Thoracic aorta (tissue), 2 donors: Measurements from ENCODE around the gene TIMP1. TPM values are rescaled to one million over a fixed set of nuclear protein-coding genes. Genes with fewer than 3 reads are reported as not detected.

Experiments
- ATAC-seq: fragments of 150-250 bp; one replicate; pipeline ENCODE4 v1.8.0; 2017; ENCODE audit warnings: low read depth; ENCODE audit not compliant: insufficient number of reproducible peaks, low FRiP score
- DNase-seq: peaks from one replicate; pipeline ENCODE4 v3.0.0-alpha.2; 2020; ENCODE audit warnings: low spot score
- H3K27ac ChIP-seq, 2 donors: fragments of 200-600 bp; sonication (generic); 1 replicate in 1 of 2; 2 replicates in 1 of 2; pipeline ENCODE4 v1.5.1; 2016; ENCODE audit warnings: mild to moderate bottlenecking in 2 of 2, moderate library complexity in 2 of 2
- H3K27me3 ChIP-seq: fragments of 200-600 bp; sonication (generic); replicated peaks from 2 replicates; pipeline ENCODE4 v1.6.0; 2016; ENCODE audit warnings: mild to moderate bottlenecking; ENCODE audit not compliant: insufficient read depth
- H3K36me3 ChIP-seq: fragments of 200-600 bp; sonication (generic); one replicate; pipeline ENCODE4 v1.5.1; 2016
- H3K4me1 ChIP-seq, 2 donors: fragments of 200-600 bp; sonication (generic); 1 replicate in 1 of 2; 2 replicates in 1 of 2; pipeline versions ENCODE4 v1.5.1 to v1.6.0; 2016; ENCODE audit warnings: low read depth in 2 of 2, mild to moderate bottlenecking in 1 of 2; ENCODE audit not compliant: control insufficient read depth in 1 of 2
- H3K4me3 ChIP-seq: fragments of 200-600 bp; sonication (generic); 2 replicates; pipeline ENCODE4 v1.5.1; 2016; ENCODE audit warnings: mild to moderate bottlenecking
- H3K9me3 ChIP-seq: fragments of 200-600 bp; sonication (generic); 2 replicates; pipeline ENCODE4 v1.5.1; 2016
- CTCF ChIP-seq: fragments of 200-600 bp; sonication (generic); IDR thresholded peaks from one replicate; pipeline ENCODE4 v1.5.1; 2019; ENCODE audit warnings: antibody characterized with exemption
- total RNA-seq, 2 donors: library from RNA; depleted of rRNA; stranded (reverse); fragments of >200 nt; gene quantifications; one replicate each; pipeline versions ENCODE4 v1.1.0 to v1.2.3, GENCODE V29; 2016

The TIMP1 gene
- total RNA-seq, 2 donors from 2014 or later = 635 to 1,379 TPM

- H3K9me3 ChIP-seq = no peaks in the 10 kb centered on the region
- H3K27me3 ChIP-seq = no peaks in the 10 kb centered on the region
- H3K4me1 ChIP-seq = no peaks in the 10 kb centered on the region
- no peak overlapping the region for H3K4me3 ChIP-seq
- no peak for TF ChIP-seq CTCF
- DNase-seq (no peak), ATAC-seq (no peak)
- H3K36me3 ChIP-seq = peaks cover 18% of the 10 kb centered on the region
- H3K27ac ChIP-seq = no peak overlapping the region
Measured at GRCh38 chrX:47633689-47634590, 51.7 kb downstream of the TIMP1 start.

GRCh38 chrX:47634871-47635575, 52.8 kb downstream of the TIMP1 start:
- Histone ChIP-seq H3K36me3 (peaks cover 23% of the 10 kb centered on the region), H3K27ac (no peak overlapping the region), H3K4me3 (no peak overlapping the region), H3K27me3 (no peaks in the 10 kb centered on the region), H3K4me1 (no peaks in the 10 kb centered on the region), H3K9me3 (no peaks in the 10 kb centered on the region)
- DNase-seq (no peak), ATAC-seq (no peak)
- no peak for TF ChIP-seq CTCF

Other genes with a start within 250 kb of the TIMP1 start
- gene ZNF157, start 211.9 kb upstream of the TIMP1 start, total RNA-seq = not detected
- gene ZNF41, start 99.2 kb upstream of the TIMP1 start, total RNA-seq = 1 to 10 TPM; 8.1 to 9.1 TPM
- gene ARAF, start 21.2 kb upstream of the TIMP1 start, total RNA-seq = 10 to 100 TPM; 44.5 to 52.3 TPM
- under 1 TPM; 0.27 to 0.85 TPM for gene SYN1, start 37.4 kb downstream of the TIMP1 start, total RNA-seq
- 10 to 100 TPM; 13.1 to 18.9 TPM for gene CFP, start 47.5 kb downstream of the TIMP1 start, total RNA-seq
- 10 to 100 TPM; 23.8 to 33.4 TPM for gene ELK1, start 68.1 kb downstream of the TIMP1 start, total RNA-seq
- gene UXT, start 76.7 kb downstream of the TIMP1 start, total RNA-seq = 100 to 1,000 TPM in 1 of 2 donors, 10 to 100 TPM in 1; 71.8 to 124 TPM